GM21825 (cell line): ENCODE data around the gene IPO9.
"Not testable (repeated sequence)": the region's sequence is repeated elsewhere in the genome, so short reads cannot be mapped to it uniquely, and the experiment has no call there.

Experiments used
- ATAC-seq: cut with Tn5 transposase; IDR thresholded peaks from one replicate; pipeline ENCODE4 v1.9.1; 2021; ENCODE audit warnings: mild to moderate bottlenecking, moderate library complexity; ENCODE audit not compliant: unreplicated experiment

The IPO9 gene

GRCh38 chr1:201808633-201808990 is 20.3 kb upstream of the IPO9 start:
- no peak for ATAC-seq

- ATAC-seq, result no peak
These were observed 19.1 kb upstream of the IPO9 start for GRCh38 chr1:201809876-201810275.

GRCh38 chr1:201810466-201811216 is 18.3 kb upstream of the IPO9 start:
- no peak for ATAC-seq

- ATAC-seq, result no peak
These were observed 15.7 kb upstream of the IPO9 start for GRCh38 chr1:201813226-201813625.

GRCh38 chr1:201816309-201816854 is 12.6 kb upstream of the IPO9 start:
- no peak for ATAC-seq

- ATAC-seq, result no peak
These were observed 9.8 kb upstream of the IPO9 start for GRCh38 chr1:201818971-201819750.

- no peak for ATAC-seq
These were observed 8.5 kb upstream of the IPO9 start for GRCh38 chr1:201820413-201820812.

- no peak for ATAC-seq
These were observed 3.7 kb upstream of the IPO9 start for GRCh38 chr1:201825245-201825644.

- no peak for ATAC-seq
These were observed 2.1 kb upstream of the IPO9 start for GRCh38 chr1:201826830-201827229.

- ATAC-seq, result no peak
These were observed 1.4 kb upstream of the IPO9 start for GRCh38 chr1:201827321-201828216.

- no peak for ATAC-seq
These were observed 639 bp upstream of the IPO9 start for GRCh38 chr1:201828217-201828819.

- ATAC-seq, result no peak
These were observed 2.4 kb downstream of the IPO9 start for GRCh38 chr1:201831371-201831770.

- ATAC-seq, result no peak
These were observed 5.7 kb downstream of the IPO9 start for GRCh38 chr1:201834621-201835020.

- ATAC-seq, result no peak
These were observed 9.4 kb downstream of the IPO9 start for GRCh38 chr1:201838381-201838780.

GRCh38 chr1:201839089-201839488 is 10.1 kb downstream of the IPO9 start:
- ATAC-seq, result not testable (repeated sequence)

GRCh38 chr1:201840055-201840454 is 11.1 kb downstream of the IPO9 start:
- ATAC-seq, result no peak

GRCh38 chr1:201840490-201840889 is 11.5 kb downstream of the IPO9 start:
- ATAC-seq, result no peak

GRCh38 chr1:201841265-201841912 is 12.4 kb downstream of the IPO9 start:
- no peak for ATAC-seq

- ATAC-seq, result no peak
These were observed 13.6 kb downstream of the IPO9 start for GRCh38 chr1:201842472-201843027.
